Left lung (tissue), 10 donors: ENCODE data around the gene FBXW7. TPM values are rescaled to one million over a fixed set of nuclear protein-coding genes. Genes with fewer than 3 reads are reported as not detected.

Source experiments
- ATAC-seq: fragments of 200-7000 bp; cut with Tn5 transposase; one replicate; pipeline ENCODE4 v1.9.1; 2020; ENCODE audit warnings: moderate library complexity
- DNase-seq, 4 donors: peaks; one replicate each; pipeline ENCODE4 v3.0.0-alpha.2; 2013 to 2020
- H3K27ac ChIP-seq, 2 donors: fragments of 200-600 bp; sonication (generic) in 1 of 2; one replicate each; pipeline versions ENCODE4 v1.5.0 to v1.8.0; 2020 to 2021
- H3K27me3 ChIP-seq, 2 donors: fragments of 200-600 bp; sonication (generic) in 1 of 2; one replicate each; pipeline versions ENCODE4 v1.5.0 to v1.8.0; 2020 to 2021
- H3K36me3 ChIP-seq, 2 donors: fragments of 200-600 bp; sonication (generic) in 1 of 2; one replicate each; pipeline versions ENCODE4 v1.5.0 to v1.8.0; 2020 to 2021
- H3K4me1 ChIP-seq, 2 donors: fragments of 200-600 bp; one replicate each; pipeline ENCODE4 v1.8.0; 2021
- H3K4me3 ChIP-seq, 2 donors: fragments of 200-600 bp; sonication (generic) in 1 of 2; one replicate each; pipeline versions ENCODE4 v1.5.0 to v1.8.0; 2020 to 2021; ENCODE audit warnings: mild to moderate bottlenecking in 1 of 2
- H3K9me3 ChIP-seq, 2 donors: fragments of 200-600 bp; sonication (generic) in 1 of 2; one replicate each; pipeline versions ENCODE4 v1.5.0 to v1.8.0; 2020 to 2021
- CTCF ChIP-seq, 2 donors: fragments of 200-600 bp; sonication (generic) in 1 of 2; IDR thresholded peaks; one replicate each; pipeline versions ENCODE4 v1.5.0 to v1.8.0; 2021; ENCODE audit warnings: antibody characterized with exemption in 2 of 2
- intact Hi-C, 2 donors: fragments of 100-400 bp; cut with DNase I; formaldehyde crosslinking; loops; one replicate each; pipeline versions ENCODE4 v1.11.2 to v1.14.2; 2022
- polyA plus RNA-seq, 6 donors: library from polyadenylated mRNA; unstranded; fragments of 120-200 nt; gene quantifications; one replicate each; pipeline ENCODE4 v1.2.1, GENCODE V29; 2013; ENCODE audit not compliant: insufficient read length in 6 of 6
- total RNA-seq, 2 donors: library from RNA; stranded (reverse); fragmentation: NEBNext Ultra II Directional; extraction: Animal tissue kit (Norgen Biotek cat#: 25700); gene quantifications; one replicate each; pipeline ENCODE4 v1.2.1, GENCODE V29; 2021
- donor health status: DM: no; HTN: yes; CAD: no.
- donor health status: DM: no; HTN: no; CAD: no.

FBXW7 gene
- total and polyA plus RNA-seq, 8 donors, result 29.0 to 39.7 (median 34.7) TPM

- Histone ChIP-seq H3K4me3 (no peak overlapping the region), H3K9me3 (no peaks in the 10 kb centered on the region), H3K36me3 (peaks cover 0 to 59% of the 10 kb centered on the region in 2 donors), H3K27ac (no peak overlapping the region), H3K4me1 (no peaks in the 10 kb centered on the region), H3K27me3 (no peaks in the 10 kb centered on the region)
- TF ChIP-seq CTCF (IDR thresholded peaks at IDR 0.05), result no peak
- DNase-seq (no peak), ATAC-seq (no peak)
- intact Hi-C loops, result no loop called here
Observed at GRCh38 chr4:152325831-152326230, 210.1 kb downstream of the FBXW7 start.

GRCh38 chr4:152323221-152323620 is 212.7 kb downstream of the FBXW7 start:
- intact Hi-C loops, result no loop called here
- H3K27ac ChIP-seq, result no peak overlapping the region
- no peaks in the 10 kb centered on the region for H3K9me3 ChIP-seq
- H3K4me3 ChIP-seq, result no peak overlapping the region
- TF ChIP-seq CTCF (IDR thresholded peaks at IDR 0.05), result no peak
- H3K27me3 ChIP-seq, result no peaks in the 10 kb centered on the region
- DNase-seq (no peak), ATAC-seq (no peak)
- H3K4me1 ChIP-seq, result no peaks in the 10 kb centered on the region
- H3K36me3 ChIP-seq, result peaks cover 0 to 42% of the 10 kb centered on the region in 2 donors

- Histone ChIP-seq H3K4me3 (no peak overlapping the region), H3K27ac (no peak overlapping the region), H3K36me3 (peaks cover 0 to 36% of the 10 kb centered on the region in 2 donors), H3K4me1 (no peaks in the 10 kb centered on the region), H3K9me3 (no peaks in the 10 kb centered on the region), H3K27me3 (no peaks in the 10 kb centered on the region)
- TF ChIP-seq CTCF (IDR thresholded peaks at IDR 0.05), result no peak
- DNase-seq (no peak), ATAC-seq (no peak)
- intact Hi-C loops, result no loop called here
Observed at GRCh38 chr4:152322656-152323055, 213.2 kb downstream of the FBXW7 start.

- Histone ChIP-seq H3K36me3 (peaks cover 0 to 30% of the 10 kb centered on the region in 2 donors), H3K4me3 (no peak overlapping the region), H3K4me1 (no peaks in the 10 kb centered on the region), H3K9me3 (no peaks in the 10 kb centered on the region), H3K27ac (no peak overlapping the region), H3K27me3 (no peaks in the 10 kb centered on the region)
- DNase-seq, result no peak
- ATAC-seq, result no peak
- no peak for TF ChIP-seq CTCF (IDR thresholded peaks at IDR 0.05)
- intact Hi-C loops, result no loop called here
Observed at GRCh38 chr4:152321923-152322322, 214.0 kb downstream of the FBXW7 start.

- H3K27me3 ChIP-seq, result no peaks in the 10 kb centered on the region
- no peaks in the 10 kb centered on the region for H3K9me3 ChIP-seq
- DNase-seq, result no peak
- no peak for TF ChIP-seq CTCF (IDR thresholded peaks at IDR 0.05)
- H3K4me1 ChIP-seq, result no peaks in the 10 kb centered on the region
- H3K27ac ChIP-seq, result no peak overlapping the region
- H3K4me3 ChIP-seq, result no peak overlapping the region
- no peak for ATAC-seq
- intact Hi-C loops, result no loop called here
- peaks cover 0 to 30% of the 10 kb centered on the region in 2 donors for H3K36me3 ChIP-seq
Observed at GRCh38 chr4:152321398-152321797, 214.5 kb downstream of the FBXW7 start.
